HL-60 (cell line): Measurements from ENCODE around the gene CCNT1.

Source experiments
- GABPA ChIP-seq: IDR thresholded peaks from 2 replicates; pipeline ENCODE4 v1.6.1; 2012; ENCODE audit warnings: low read depth
- POLR2AphosphoS5 ChIP-seq: IDR thresholded peaks from 2 replicates; pipeline ENCODE4 v1.6.1; 2012; ENCODE audit warnings: low read depth
- TF ChIP-seq, protein P1 (sequence below): IDR thresholded peaks from one replicate; pipeline ENCODE4 v1.5.1; 2011; ENCODE audit warnings: low read length, control low read depth, inconsistent platforms; ENCODE audit not compliant: insufficient read depth

DNA sequence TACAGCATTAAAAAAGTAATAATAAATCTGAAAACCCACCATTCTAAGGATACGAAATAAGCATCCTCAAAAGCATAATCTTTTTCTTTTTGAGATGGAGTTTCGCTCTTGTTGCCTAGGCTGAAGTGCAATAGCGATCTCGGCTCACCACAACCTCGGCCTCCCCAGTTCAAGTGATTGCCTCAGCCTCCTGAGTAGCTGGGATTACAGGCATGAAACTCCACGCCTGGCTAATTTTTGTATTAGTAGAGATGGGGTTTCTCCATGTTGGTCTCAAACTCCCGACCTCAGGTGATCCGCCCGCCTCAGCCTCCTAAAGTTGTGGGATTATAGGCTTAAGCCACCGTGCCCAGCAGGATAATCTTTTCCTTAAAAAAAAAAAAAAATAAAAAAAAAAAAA is 4.3 kb downstream of the CCNT1 start:
- TF ChIP-seq, protein P1, sequence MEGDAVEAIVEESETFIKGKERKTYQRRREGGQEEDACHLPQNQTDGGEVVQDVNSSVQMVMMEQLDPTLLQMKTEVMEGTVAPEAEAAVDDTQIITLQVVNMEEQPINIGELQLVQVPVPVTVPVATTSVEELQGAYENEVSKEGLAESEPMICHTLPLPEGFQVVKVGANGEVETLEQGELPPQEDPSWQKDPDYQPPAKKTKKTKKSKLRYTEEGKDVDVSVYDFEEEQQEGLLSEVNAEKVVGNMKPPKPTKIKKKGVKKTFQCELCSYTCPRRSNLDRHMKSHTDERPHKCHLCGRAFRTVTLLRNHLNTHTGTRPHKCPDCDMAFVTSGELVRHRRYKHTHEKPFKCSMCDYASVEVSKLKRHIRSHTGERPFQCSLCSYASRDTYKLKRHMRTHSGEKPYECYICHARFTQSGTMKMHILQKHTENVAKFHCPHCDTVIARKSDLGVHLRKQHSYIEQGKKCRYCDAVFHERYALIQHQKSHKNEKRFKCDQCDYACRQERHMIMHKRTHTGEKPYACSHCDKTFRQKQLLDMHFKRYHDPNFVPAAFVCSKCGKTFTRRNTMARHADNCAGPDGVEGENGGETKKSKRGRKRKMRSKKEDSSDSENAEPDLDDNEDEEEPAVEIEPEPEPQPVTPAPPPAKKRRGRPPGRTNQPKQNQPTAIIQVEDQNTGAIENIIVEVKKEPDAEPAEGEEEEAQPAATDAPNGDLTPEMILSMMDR: no peak
- TF ChIP-seq POLR2AphosphoS5 (no peak), GABPA (no peak)
